H1 (cell line): Measurements from ENCODE around the gene SYNRG. TPM values are rescaled to one million over a fixed set of nuclear protein-coding genes. Genes with fewer than 3 reads are reported as not detected.

Experiments
- CTCF ChIA-PET: fragments of 300-600 bp; sonication (Branson Sonifier 250); formaldehyde crosslinking; loops from one replicate; lab custom pipeline; 2021; ENCODE audit not compliant: partially characterized antibody; lab: Charles Lee
- POLR2A ChIA-PET: fragments of 300-600 bp; sonication (Branson Sonifier 250); formaldehyde crosslinking; loops from one replicate; lab custom pipeline; 2021; ENCODE audit warnings: inconsistent platforms; ENCODE audit not compliant: partially characterized antibody; lab: Charles Lee
- DNase-seq, 2 experiments: peaks; one replicate each; pipeline versions ENCODE4 v3.0.0 to v3.0.0-alpha.2; 2010 to 2022; ENCODE audit warnings: low spot score in 2 of 2, low read depth in 1 of 2, mixed read lengths in 1 of 2
- FAIRE-seq: peaks from 2 replicates; lab custom pipeline; 2011; peaks lifted over from hg19 to GRCh38; lab: Jason Lieb, UNC
- H2AFZ ChIP-seq: 2 replicates; pipeline ENCODE4 v1.8.1; 2012; ENCODE audit warnings: low read length, inconsistent platforms
- H2AK5ac ChIP-seq: 2 replicates; pipeline ENCODE4 v1.6.1; 2013; ENCODE audit warnings: low read depth, low read length
- H2BK120ac ChIP-seq: replicated peaks from 2 replicates; pipeline ENCODE3; 2013; ENCODE audit warnings: low read depth, low read length, inconsistent platforms
- H2BK12ac ChIP-seq: 2 replicates; pipeline ENCODE4 v1.6.1; 2013; ENCODE audit warnings: low read depth, low read length
- H2BK15ac ChIP-seq: 2 replicates; pipeline ENCODE4 v1.6.1; 2013; ENCODE audit warnings: low read length
- H2BK20ac ChIP-seq: 2 replicates; pipeline ENCODE4 v1.6.1; 2013; ENCODE audit warnings: low read length
- H2BK5ac ChIP-seq: 2 replicates; pipeline ENCODE4 v1.6.1; 2013; ENCODE audit warnings: low read depth, low read length
- H3K14ac ChIP-seq: 2 replicates; pipeline ENCODE4 v1.6.1; 2013; ENCODE audit warnings: inconsistent platforms; ENCODE audit not compliant: insufficient read length
- H3K18ac ChIP-seq: 2 replicates; pipeline ENCODE4 v1.6.1; 2013; ENCODE audit warnings: low read length; ENCODE audit errors: extremely low read depth
- H3K23ac ChIP-seq: 2 replicates; pipeline ENCODE4 v1.6.1; 2013; ENCODE audit warnings: inconsistent platforms; ENCODE audit not compliant: insufficient read length
- H3K23me2 ChIP-seq: 2 replicates; pipeline ENCODE4 v1.6.1; 2013; ENCODE audit warnings: low read depth, low read length
- H3K27ac ChIP-seq: 2 replicates; pipeline ENCODE4 v1.6.1; 2011; ENCODE audit warnings: low read depth, low read length, inconsistent platforms
- H3K27me3 ChIP-seq, 4 experiments: replicated peaks in 1 of 4; 1 replicate in 1 of 4; 2 replicates in 3 of 4; pipeline versions ENCODE4 v1.6.1 to v1.8.1; 2011 to 2013; ENCODE audit warnings: low read length in 3 of 4, mild to moderate bottlenecking in 3 of 4, inconsistent platforms in 2 of 4, mixed read lengths in 2 of 4, moderate library complexity in 1 of 4; ENCODE audit not compliant: control insufficient read depth in 3 of 4, insufficient read depth in 3 of 4; ENCODE audit errors: extremely low read depth in 1 of 4
- H3K36me3 ChIP-seq, 4 experiments: 2 replicates each; pipeline versions ENCODE4 v1.6.1 to v1.8.1; 2011 to 2013; ENCODE audit warnings: mild to moderate bottlenecking in 4 of 4, low read length in 3 of 4, moderate library complexity in 2 of 4, control low read depth in 1 of 4, inconsistent platforms in 1 of 4; ENCODE audit not compliant: insufficient read depth in 4 of 4, control insufficient read depth in 2 of 4
- H3K4ac ChIP-seq: replicated peaks from 2 replicates; pipeline ENCODE3; 2013; ENCODE audit warnings: low read length, low read depth, mixed read lengths, inconsistent platforms; ENCODE audit not compliant: insufficient read length
- H3K4me1 ChIP-seq, 4 experiments: replicated peaks in 1 of 4; 1 replicate in 1 of 4; 2 replicates in 3 of 4; pipeline versions ENCODE4 v1.6.1 to v1.8.1; 2011 to 2013; ENCODE audit warnings: low read length in 3 of 4, inconsistent platforms in 2 of 4, mixed read lengths in 1 of 4; ENCODE audit not compliant: insufficient read depth in 4 of 4, control insufficient read depth in 3 of 4
- H3K4me2 ChIP-seq, 2 experiments: 2 replicates each; pipeline versions ENCODE4 v1.6.1 to v1.8.1; 2011 to 2013; ENCODE audit warnings: low read depth in 2 of 2, low read length in 2 of 2, control low read depth in 1 of 2, inconsistent platforms in 1 of 2, mild to moderate bottlenecking in 1 of 2; ENCODE audit not compliant: insufficient read depth in 1 of 2
- H3K4me3 ChIP-seq, 4 experiments: fragments of 200-600, 300-600 bp in 1 of 4; sonication (generic), shearing (Covaris generic), sonication (Bioruptor Twin) in 1 of 4; 2 replicates each; pipeline versions ENCODE4 v1.5.1 to v1.8.1; 2011 to 2016; ENCODE audit warnings: low read length in 4 of 4, low read depth in 3 of 4, control low read depth in 2 of 4, inconsistent platforms in 2 of 4, mild to moderate bottlenecking in 2 of 4, mixed read lengths in 1 of 4, moderate library complexity in 1 of 4; ENCODE audit not compliant: insufficient read depth in 2 of 4; ENCODE audit errors: extremely low read depth in 1 of 4
- H3K56ac ChIP-seq: replicated peaks from 2 replicates; pipeline ENCODE3; 2013; ENCODE audit warnings: low read depth, mild to moderate bottlenecking, mixed read lengths, low read length, inconsistent platforms; ENCODE audit not compliant: insufficient read length
- H3K79me1 ChIP-seq: 2 replicates; pipeline ENCODE4 v1.6.1; 2013; ENCODE audit warnings: low read depth, low read length, control low read depth
- H3K79me2 ChIP-seq, 2 experiments: 2 replicates each; pipeline versions ENCODE4 v1.6.1 to v1.8.1; 2012 to 2013; ENCODE audit warnings: low read length in 2 of 2, mild to moderate bottlenecking in 2 of 2, inconsistent platforms in 1 of 2; ENCODE audit not compliant: insufficient read depth in 2 of 2, control insufficient read depth in 1 of 2
- H3K9ac ChIP-seq, 4 experiments: replicated peaks in 1 of 4; 1 replicate in 1 of 4; 2 replicates in 3 of 4; pipeline versions ENCODE4 v1.6.1 to v1.8.1; 2011 to 2013; ENCODE audit warnings: low read depth in 3 of 4, low read length in 3 of 4, control low read depth in 2 of 4, mild to moderate bottlenecking in 2 of 4, moderate library complexity in 2 of 4, inconsistent platforms in 1 of 4; ENCODE audit errors: extremely low read depth in 1 of 4
- H3K9me3 ChIP-seq, 2 experiments: 2 replicates each; pipeline versions ENCODE4 v1.6.1 to v1.8.1; 2012 to 2013; ENCODE audit warnings: mild to moderate bottlenecking in 2 of 2, moderate library complexity in 2 of 2, control low read depth in 1 of 2, inconsistent platforms in 1 of 2, low read depth in 1 of 2, low read length in 1 of 2, mixed read lengths in 1 of 2; ENCODE audit not compliant: insufficient read depth in 2 of 2
- H4K20me1 ChIP-seq, 2 experiments: replicated peaks in 1 of 2; 2 replicates each; pipeline versions ENCODE3 to v1.8.1; 2011 to 2013; ENCODE audit warnings: inconsistent platforms in 2 of 2, low read length in 2 of 2, mild to moderate bottlenecking in 1 of 2; ENCODE audit not compliant: insufficient read depth in 2 of 2, control insufficient read depth in 1 of 2
- H4K5ac ChIP-seq: 2 replicates; pipeline ENCODE4 v1.6.1; 2013; ENCODE audit warnings: low read length, low read depth, mixed read lengths, inconsistent platforms; ENCODE audit not compliant: insufficient read length
- H4K8ac ChIP-seq: 2 replicates; pipeline ENCODE4 v1.8.0; 2013; ENCODE audit warnings: mild to moderate bottlenecking, moderate library complexity, low read length, inconsistent platforms; ENCODE audit not compliant: insufficient read depth; ENCODE audit errors: extremely low read depth
- H4K91ac ChIP-seq: replicated peaks from 2 replicates; pipeline ENCODE3; 2013; ENCODE audit warnings: low read length, mixed read lengths, inconsistent platforms; ENCODE audit not compliant: insufficient read length
- CTBP2 ChIP-seq: IDR thresholded peaks from 2 replicates; pipeline ENCODE4 v1.7.0; 2011; ENCODE audit warnings: borderline replicate concordance, mild to moderate bottlenecking, moderate library complexity, mixed read lengths, low read length; ENCODE audit not compliant: insufficient read depth, insufficient read length
- FOSL1 ChIP-seq: IDR thresholded peaks from 2 replicates; pipeline ENCODE4 v1.6.1; 2011; ENCODE audit warnings: mild to moderate bottlenecking, low read depth, low read length, moderate library complexity; ENCODE audit not compliant: insufficient read depth
- GABPA ChIP-seq: IDR thresholded peaks from 2 replicates; pipeline ENCODE4 v1.6.1; 2011; ENCODE audit warnings: mild to moderate bottlenecking, low read length, moderate library complexity, borderline replicate concordance; ENCODE audit not compliant: insufficient read depth
- KDM1A ChIP-seq: fragments of 200-600, 300-600 bp; sonication (generic); IDR thresholded peaks from 2 replicates; pipeline ENCODE4 v1.7.1; 2016; ENCODE audit warnings: mild to moderate bottlenecking, low read length, borderline replicate concordance
- POLR2A ChIP-seq, 2 experiments: IDR thresholded peaks; 1 replicate in 1 of 2; 2 replicates in 1 of 2; pipeline ENCODE4 v1.6.1; 2011; ENCODE audit warnings: low read depth in 2 of 2, low read length in 2 of 2, mild to moderate bottlenecking in 2 of 2; ENCODE audit errors: control extremely low read depth in 1 of 2
- RXRA ChIP-seq: IDR thresholded peaks from 2 replicates; pipeline ENCODE4 v1.6.1; 2011; ENCODE audit warnings: low read depth, mild to moderate bottlenecking, low read length, moderate library complexity; ENCODE audit not compliant: insufficient read depth
- SP4 ChIP-seq: IDR thresholded peaks from 2 replicates; pipeline ENCODE4 v1.6.1; 2012; ENCODE audit warnings: low read length, inconsistent platforms
- SUZ12 ChIP-seq: fragments of 200-600 bp; sonication (generic); IDR thresholded peaks from 2 replicates; pipeline ENCODE4 v1.6.1; 2012; ENCODE audit warnings: mild to moderate bottlenecking, inconsistent platforms, low read length, moderate library complexity, mixed read lengths
- YY1 ChIP-seq: IDR thresholded peaks from 2 replicates; pipeline ENCODE4 v1.6.1; 2011; ENCODE audit warnings: low read depth, mild to moderate bottlenecking, low read length
- ZNF274 ChIP-seq: IDR thresholded peaks from 2 replicates; pipeline ENCODE4 v1.7.0; 2012; ENCODE audit warnings: low read length, borderline replicate concordance; ENCODE audit errors: extremely low read depth
- WGBS, 2 experiments: shearing (Covaris generic) in 1 of 2; methylation state at CpG; one replicate each; pipeline versions ENCODE4 v1.1.6 to v1.1.7; 2013 to 2015; ENCODE audit warnings: low lambda C conversion rate in 2 of 2, mixed read lengths in 2 of 2, inconsistent platforms in 1 of 2, low coverage in 1 of 2, missing lambda C conversion rate in 1 of 2; ENCODE audit not compliant: insufficient replicate concordance in 2 of 2, insufficient coverage in 1 of 2, insufficient read length in 1 of 2; ENCODE audit errors: extremely low coverage in 1 of 2, missing lambda C conversion rate in 1 of 2; 5-methylcytosine and 5-hydroxymethylcytosine counted together
- polyA plus RNA-seq, 7 experiments: library from polyadenylated mRNA; depleted of rRNA in 3 of 7; stranded (reverse) in 5 of 7; unstranded in 2 of 7; fragments of >200 nt in 5 of 7; fragments of 200-250 nt in 2 of 7; gene quantifications; 1 replicate in 5 of 7; 2 replicates in 1 of 7; 4 replicates in 1 of 7; pipeline versions ENCODE4 v1.2.1 to v1.2.3, GENCODE V29; 2011 to 2013; ENCODE audit warnings: missing spikeins in 2 of 7, mixed read lengths in 2 of 7
- total RNA-seq: library from RNA; stranded (reverse); fragmentation: NEBNext Ultra II Directional; extraction: Animal tissue kit (Norgen Biotek cat#: 25700); gene quantifications from 2 replicates; pipeline ENCODE4 v1.2.1, GENCODE V29; 2021
- TF ChIP-seq, protein P1 (sequence below): IDR thresholded peaks from 2 replicates; pipeline ENCODE4 v1.6.1; 2012; ENCODE audit warnings: low read length, inconsistent platforms

The SYNRG gene
- total and polyA plus RNA-seq, 2 of the 8 experiments (the other 6 are each of a cell fraction or from before 2014, with no cell fraction given) = 7.7 to 31.7 TPM

DNA sequence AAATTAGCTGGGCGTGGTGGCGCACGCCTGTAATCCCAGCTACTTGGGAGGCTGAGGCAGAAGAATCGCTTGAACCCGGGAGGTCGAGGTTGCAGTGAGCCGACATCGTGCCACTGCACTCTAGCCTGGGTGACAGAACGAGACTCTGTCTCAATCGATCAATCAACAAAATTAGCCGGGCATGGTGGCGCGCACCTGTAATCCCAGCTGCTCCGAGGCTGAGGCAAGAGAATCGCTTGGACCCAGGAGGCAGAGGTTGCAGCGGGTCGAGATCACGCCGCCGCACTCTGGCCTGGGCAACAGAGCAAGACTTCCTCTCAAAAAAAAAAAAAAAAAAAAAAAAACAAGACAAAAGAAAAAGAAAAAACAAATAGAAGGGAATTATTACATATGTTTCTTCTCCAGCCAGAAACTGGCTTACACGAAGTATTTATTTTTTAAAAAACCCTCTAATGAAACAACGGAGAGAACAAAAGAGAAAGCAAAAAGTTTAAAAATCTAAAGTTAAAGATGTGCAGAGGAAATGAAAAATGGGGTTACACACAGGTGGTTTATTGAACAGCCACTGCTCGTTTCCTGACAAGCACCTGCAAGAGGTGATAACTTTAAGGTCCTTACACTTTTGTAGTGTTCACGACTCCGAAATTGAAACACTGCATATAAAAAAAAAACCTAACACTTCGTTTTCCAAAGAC is 1.4 kb downstream of the SYNRG start:
- H3K9me3 ChIP-seq = no peaks in the 10 kb centered on the region
- peak overlapping the region; percentile 62 to 72 for H3K4me2 ChIP-seq
- H2BK5ac ChIP-seq = no peak overlapping the region
- peaks cover 4 to 15% of the 10 kb centered on the region in 2 experiments; a peak in 2 of 4 replicates for H3K79me2 ChIP-seq
- H3K27ac ChIP-seq = no peak overlapping the region
- H3K9ac ChIP-seq = no peak overlapping the region
- no peak overlapping the region for H2BK15ac ChIP-seq
- H4K8ac ChIP-seq = no peak overlapping the region
- H3K36me3 ChIP-seq = peaks cover 0 to 7% (median 0%) of the 10 kb centered on the region in 4 experiments; a peak in 1 of 8 replicates
- no peak overlapping the region for H4K5ac ChIP-seq
- no peak overlapping the region for H3K23ac ChIP-seq
- H3K56ac ChIP-seq = no peak overlapping the region
- H3K23me2 ChIP-seq = no peaks in the 10 kb centered on the region
- CTCF ChIA-PET = interaction anchor here (0.6 to 3.2 kb wide), 3 partner anchors 38 to 102 kb away, joined by 3 to 9 read pairs (median 3); no protein-coding TSS in a partner anchor
- POLR2A ChIA-PET = interaction anchor here (0.7 to 3.1 kb wide), 4 partner anchors 8 to 73 kb away, joined by 3 to 15 read pairs (median 4); no protein-coding TSS in a partner anchor
- no peak overlapping the region for H4K91ac ChIP-seq
- H3K27me3 ChIP-seq = no peaks in the 10 kb centered on the region
- H2BK120ac ChIP-seq = no peak overlapping the region
- H3K79me1 ChIP-seq = no peaks in the 10 kb centered on the region; the same call in 1 of the 2 replicates
- no peak overlapping the region for H2BK20ac ChIP-seq
- TF ChIP-seq SP4 (no peak), ZNF274 (no peak), POLR2A (IDR thresholded peaks at IDR 0.05; ENCODE audit: control extremely low read depth in 1 of 2, low read depth in 2 of 2, low read length in 2 of 2) (no peak), CTBP2 (no peak), GABPA (no peak), YY1 (no peak), SUZ12 (no peak), FOSL1 (no peak), KDM1A (no peak), RXRA (no peak)
- TF ChIP-seq, protein P1, sequence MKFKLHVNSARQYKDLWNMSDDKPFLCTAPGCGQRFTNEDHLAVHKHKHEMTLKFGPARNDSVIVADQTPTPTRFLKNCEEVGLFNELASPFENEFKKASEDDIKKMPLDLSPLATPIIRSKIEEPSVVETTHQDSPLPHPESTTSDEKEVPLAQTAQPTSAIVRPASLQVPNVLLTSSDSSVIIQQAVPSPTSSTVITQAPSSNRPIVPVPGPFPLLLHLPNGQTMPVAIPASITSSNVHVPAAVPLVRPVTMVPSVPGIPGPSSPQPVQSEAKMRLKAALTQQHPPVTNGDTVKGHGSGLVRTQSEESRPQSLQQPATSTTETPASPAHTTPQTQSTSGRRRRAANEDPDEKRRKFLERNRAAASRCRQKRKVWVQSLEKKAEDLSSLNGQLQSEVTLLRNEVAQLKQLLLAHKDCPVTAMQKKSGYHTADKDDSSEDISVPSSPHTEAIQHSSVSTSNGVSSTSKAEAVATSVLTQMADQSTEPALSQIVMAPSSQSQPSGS = no peak
- TF ChIP-seq, all 59 proteins: peak for 0
- Histone ChIP-seq H3K4me3 (peak overlapping the region in 3 of 4 experiments; percentile 63 to 93 (median 78); a peak in 5 of 8 replicates), H2AFZ (no peak overlapping the region), H4K20me1 (no peaks in the 10 kb centered on the region), H2BK12ac (no peak overlapping the region), H3K4me1 (peaks cover 0 to 5% (median 3%) of the 10 kb centered on the region in 4 experiments; a peak in 3 of 7 replicates), H3K4ac (no peak overlapping the region), H2AK5ac (no peak overlapping the region), H3K18ac (no peak overlapping the region), H3K14ac (no peak overlapping the region)
- no peak for DNase-seq
- WGBS, 2 experiments = 93% methylated on average over 26 of the region's 26 CpGs; no CpG with 5 or more reads in 1 of the 2 experiments
- no peak for FAIRE-seq
